ENCODE measurements around the gene GAB2.

DNA sequence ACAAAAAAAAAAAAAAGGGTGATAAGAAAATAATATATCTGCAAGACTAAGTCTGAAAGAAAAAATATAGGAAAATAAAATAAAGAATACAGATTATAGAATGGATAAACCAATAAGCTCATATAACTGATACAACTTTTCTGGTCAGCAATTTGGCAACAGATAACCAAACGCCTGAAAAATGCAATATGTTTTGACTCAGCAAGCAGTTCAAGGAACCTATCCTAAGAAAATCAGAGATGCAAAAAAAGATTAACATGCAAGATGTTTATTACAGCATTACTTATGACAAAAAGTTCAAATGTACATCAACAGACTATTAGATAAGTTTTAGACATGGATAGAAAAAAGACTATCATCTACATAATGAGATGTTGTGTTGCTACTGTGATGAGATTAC is 27.1 kb upstream of the GAB2 start:
- TF ChIP-seq POLR2A (IDR thresholded peaks at IDR 0.05): no peak
- TF ChIP-seq, protein P1, sequence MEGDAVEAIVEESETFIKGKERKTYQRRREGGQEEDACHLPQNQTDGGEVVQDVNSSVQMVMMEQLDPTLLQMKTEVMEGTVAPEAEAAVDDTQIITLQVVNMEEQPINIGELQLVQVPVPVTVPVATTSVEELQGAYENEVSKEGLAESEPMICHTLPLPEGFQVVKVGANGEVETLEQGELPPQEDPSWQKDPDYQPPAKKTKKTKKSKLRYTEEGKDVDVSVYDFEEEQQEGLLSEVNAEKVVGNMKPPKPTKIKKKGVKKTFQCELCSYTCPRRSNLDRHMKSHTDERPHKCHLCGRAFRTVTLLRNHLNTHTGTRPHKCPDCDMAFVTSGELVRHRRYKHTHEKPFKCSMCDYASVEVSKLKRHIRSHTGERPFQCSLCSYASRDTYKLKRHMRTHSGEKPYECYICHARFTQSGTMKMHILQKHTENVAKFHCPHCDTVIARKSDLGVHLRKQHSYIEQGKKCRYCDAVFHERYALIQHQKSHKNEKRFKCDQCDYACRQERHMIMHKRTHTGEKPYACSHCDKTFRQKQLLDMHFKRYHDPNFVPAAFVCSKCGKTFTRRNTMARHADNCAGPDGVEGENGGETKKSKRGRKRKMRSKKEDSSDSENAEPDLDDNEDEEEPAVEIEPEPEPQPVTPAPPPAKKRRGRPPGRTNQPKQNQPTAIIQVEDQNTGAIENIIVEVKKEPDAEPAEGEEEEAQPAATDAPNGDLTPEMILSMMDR (IDR thresholded peaks at IDR 0.05): no peak

Measured in lower leg skin (tissue), 3 donors.